BJ (cell line): ENCODE data around the gene RHOXF2B. TPM values are rescaled to one million over a fixed set of nuclear protein-coding genes. Genes with fewer than 3 reads are reported as not detected.
"Not testable (repeated sequence)": the region's sequence is repeated elsewhere in the genome, so short reads cannot be mapped to it uniquely, and the experiment has no call there.

ENCODE experiments used
- CTCF ChIA-PET: fragments of 350-600 bp; formaldehyde crosslinking; extraction: SDS; loops from one replicate; lab custom pipeline; 2021; ENCODE audit warnings: antibody characterized with exemption, inconsistent platforms; lab: Yijun Ruan, JAX
- POLR2A ChIA-PET: fragments of 300-600 bp; sonication (Branson Sonifier 250); formaldehyde crosslinking; extraction: SDS; loops from one replicate; lab custom pipeline; 2021; ENCODE audit warnings: antibody characterized with exemption; lab: Charles Lee
- DNase-seq: peaks from one replicate; pipeline ENCODE4 v3.0.0-alpha.2; 2011; ENCODE audit warnings: low read depth
- H3K27me3 ChIP-seq: 2 replicates; pipeline ENCODE4 v1.6.0; 2011; ENCODE audit warnings: low read length; ENCODE audit not compliant: control insufficient read depth, insufficient read depth
- H3K36me3 ChIP-seq: 2 replicates; pipeline ENCODE4 v1.5.1; 2011; ENCODE audit warnings: low read length; ENCODE audit not compliant: control insufficient read depth, insufficient read depth
- H3K4me3 ChIP-seq: 2 replicates; pipeline ENCODE4 v1.5.1; 2011; ENCODE audit warnings: low read depth, mild to moderate bottlenecking, control low read depth, low read length
- CTCF ChIP-seq: IDR thresholded peaks from 2 replicates; pipeline ENCODE4 v1.5.1; 2011; ENCODE audit warnings: low read depth, mild to moderate bottlenecking, control low read depth, inconsistent platforms, low read length, moderate library complexity; ENCODE audit not compliant: insufficient read depth
- polyA plus RNA-seq: library from polyadenylated mRNA; depleted of rRNA; stranded (reverse); fragments of >200 nt; gene quantifications from 2 replicates; pipeline ENCODE4 v1.2.3, GENCODE V29; 2011

The RHOXF2B gene
- polyA plus RNA-seq, 1 experiment = not detected

DNA sequence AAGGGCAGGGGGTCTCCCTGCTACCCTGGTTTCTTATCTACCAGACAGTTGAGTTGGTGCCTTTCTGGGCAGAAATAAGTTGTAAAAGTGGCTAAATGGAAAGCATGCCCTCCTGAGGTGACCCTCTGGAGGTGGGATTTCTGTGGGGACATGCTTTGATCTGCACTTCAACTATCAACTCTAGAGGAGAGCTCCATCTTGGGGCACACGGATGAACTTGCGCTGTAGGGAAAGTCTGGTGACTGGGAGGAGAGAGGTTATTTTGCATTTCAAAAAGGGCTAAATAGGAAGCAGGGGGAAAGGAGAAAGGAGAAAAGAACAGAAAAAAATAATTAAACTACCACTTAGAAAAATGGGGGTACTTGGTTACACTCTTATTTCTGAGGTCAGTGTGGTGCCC, 12.7 kb upstream of the RHOXF2B start:
- no peak for DNase-seq
- H3K36me3 ChIP-seq = no peaks in the 10 kb centered on the region
- H3K4me3 ChIP-seq = no peak overlapping the region
- CTCF ChIA-PET = no interaction called here
- POLR2A ChIA-PET = no interaction called here
- no peaks in the 10 kb centered on the region for H3K27me3 ChIP-seq
- no peak for TF ChIP-seq CTCF

- no peak for DNase-seq
- CTCF ChIA-PET = no interaction called here
- POLR2A ChIA-PET = no interaction called here
- no peak for TF ChIP-seq CTCF
- Histone ChIP-seq H3K36me3 (no peaks in the 10 kb centered on the region), H3K4me3 (no peak overlapping the region), H3K27me3 (no peaks in the 10 kb centered on the region)
Measured at GRCh38 chrX:120087289-120088017, 10.0 kb upstream of the RHOXF2B start.

GRCh38 chrX:120085553-120086185, 8.2 kb upstream of the RHOXF2B start:
- POLR2A ChIA-PET = not testable (repeated sequence)

GRCh38 chrX:120066169-120066568, 11.3 kb downstream of the RHOXF2B start:
- H3K4me3 ChIP-seq, POLR2A ChIA-PET, CTCF ChIA-PET, H3K27me3 ChIP-seq, DNase-seq, H3K36me3 ChIP-seq: not testable (repeated sequence)

More at GRCh38 chrX:120085553-120086185, 8.2 kb upstream of the RHOXF2B start:
- H3K27me3 ChIP-seq, CTCF ChIA-PET, H3K4me3 ChIP-seq, DNase-seq, H3K36me3 ChIP-seq: not testable (repeated sequence)

- H3K36me3 ChIP-seq, POLR2A ChIA-PET, DNase-seq, H3K4me3 ChIP-seq, H3K27me3 ChIP-seq, CTCF ChIA-PET: not testable (repeated sequence)
Measured at GRCh38 chrX:120042712-120043111, 34.8 kb downstream of the RHOXF2B start.

DNA sequence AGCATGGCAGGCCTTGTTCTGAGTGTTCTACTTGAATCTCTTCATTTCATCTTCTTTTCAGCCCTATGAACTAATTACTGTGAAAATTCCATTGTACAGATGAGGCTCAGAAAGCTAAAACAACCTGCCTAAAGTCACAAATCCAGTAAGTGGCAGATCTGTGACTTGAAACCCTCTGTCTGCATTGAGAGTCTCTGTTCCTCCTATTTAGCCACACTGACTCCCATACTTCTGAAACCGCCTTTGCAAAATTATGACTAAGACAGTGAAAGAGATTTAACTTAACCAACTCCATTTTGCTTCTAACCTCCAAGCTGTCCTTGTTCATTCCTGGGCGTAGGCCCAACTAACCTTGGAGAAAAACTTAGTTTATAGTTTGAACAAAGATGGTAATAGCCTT, 35.2 kb downstream of the RHOXF2B start:
- H3K27me3 ChIP-seq, DNase-seq, CTCF ChIA-PET, H3K4me3 ChIP-seq, H3K36me3 ChIP-seq, POLR2A ChIA-PET: not testable (repeated sequence)

DNA sequence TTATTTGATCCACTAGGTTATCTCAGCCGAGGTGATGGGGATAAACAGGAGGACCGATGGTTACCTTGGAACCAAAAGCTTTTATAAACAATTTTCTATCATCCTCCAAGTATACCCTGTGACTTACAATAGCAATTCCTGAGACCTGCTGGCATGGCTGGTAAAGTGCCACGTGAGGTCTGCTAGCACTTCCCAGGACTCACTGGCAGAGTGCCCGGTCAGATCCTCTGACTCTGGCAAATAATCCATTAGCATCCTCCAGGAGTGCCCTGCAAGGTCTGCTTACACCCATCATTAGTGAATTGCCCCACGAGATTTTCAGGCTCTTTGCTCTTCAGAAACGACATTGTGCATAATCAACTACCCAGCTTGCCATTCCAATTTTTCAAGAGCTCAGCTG, 37.3 kb downstream of the RHOXF2B start:
- H3K36me3 ChIP-seq, H3K27me3 ChIP-seq, H3K4me3 ChIP-seq, DNase-seq, POLR2A ChIA-PET, CTCF ChIA-PET: not testable (repeated sequence)

DNA sequence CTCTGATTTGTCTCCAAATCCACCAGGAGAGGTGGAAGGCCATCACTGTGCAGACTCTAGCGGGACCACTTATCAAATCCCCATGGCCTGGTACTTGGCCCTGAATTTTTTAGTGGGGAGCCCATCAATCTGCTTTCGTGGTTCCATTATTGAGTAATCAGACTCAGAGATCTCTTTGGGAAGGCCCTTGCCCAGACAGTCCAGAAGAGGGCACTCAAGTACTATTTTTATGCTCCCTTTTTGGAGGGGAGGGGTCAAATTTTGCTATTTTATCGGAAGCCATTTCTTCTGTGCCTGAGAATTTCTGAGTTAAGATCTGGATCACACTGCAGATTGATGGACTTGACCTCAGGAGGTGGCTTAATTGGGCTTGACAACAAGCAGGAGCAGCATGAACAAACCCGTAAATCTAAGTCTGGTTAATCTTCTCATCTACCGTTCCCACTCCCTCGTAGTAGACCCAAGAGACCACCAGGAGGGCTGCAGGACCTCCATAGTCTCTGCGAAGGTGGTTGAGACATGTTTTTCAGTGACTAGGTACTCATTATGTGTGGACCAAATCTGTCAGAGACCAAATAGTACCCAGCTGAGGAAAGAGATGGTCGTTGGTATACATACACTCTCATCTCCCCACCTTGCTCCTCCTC, 38.3 kb downstream of the RHOXF2B start:
- POLR2A ChIA-PET, H3K27me3 ChIP-seq, CTCF ChIA-PET, DNase-seq, H3K4me3 ChIP-seq, H3K36me3 ChIP-seq: not testable (repeated sequence)
